Activated CD4-positive, alpha-beta T cell treated with anti-CD3 and anti-CD28 coated beads, Interleukin-2, amount 50 U/mL, for 1 hour (primary cell): Measurements from ENCODE around the gene SUSD3.

ENCODE experiments used
- DNase-seq: peaks from one replicate; pipeline ENCODE4 v3.0.0-alpha.2; 2020

The SUSD3 gene

GRCh38 chr9:93053781-93054331 lies 4.6 kb upstream of the SUSD3 start:
- no peak for DNase-seq

GRCh38 chr9:93054758-93055704 lies 3.5 kb upstream of the SUSD3 start:
- no peak for DNase-seq

GRCh38 chr9:93057042-93057702 lies 1.3 kb upstream of the SUSD3 start:
- no peak for DNase-seq

GRCh38 chr9:93057703-93058354 lies 672 bp upstream of the SUSD3 start:
- DNase-seq, result no peak

- peak; percentile 29 for DNase-seq
Measured at GRCh38 chr9:93059011-93059714, 662 bp downstream of the SUSD3 start.

- DNase-seq, result no peak
Measured at GRCh38 chr9:93059715-93060578, 1.4 kb downstream of the SUSD3 start.

GRCh38 chr9:93060746-93061259 lies 2.3 kb downstream of the SUSD3 start:
- DNase-seq, result no peak

GRCh38 chr9:93061260-93061751 lies 2.8 kb downstream of the SUSD3 start:
- DNase-seq, result no peak

- peak; percentile 37 for DNase-seq
Measured at GRCh38 chr9:93061791-93062763, 3.6 kb downstream of the SUSD3 start.

- peak; percentile 82 for DNase-seq
Measured at GRCh38 chr9:93064392-93065134, 6.1 kb downstream of the SUSD3 start.

- DNase-seq, result no peak
Measured at GRCh38 chr9:93065135-93065720, 6.7 kb downstream of the SUSD3 start.

- no peak for DNase-seq
Measured at GRCh38 chr9:93066978-93067603, 8.6 kb downstream of the SUSD3 start.

- no peak for DNase-seq
Measured at GRCh38 chr9:93068956-93069355, 10.5 kb downstream of the SUSD3 start.

GRCh38 chr9:93071464-93071863 lies 13.0 kb downstream of the SUSD3 start:
- no peak for DNase-seq

- DNase-seq, result no peak
Measured at GRCh38 chr9:93072383-93072795, 13.9 kb downstream of the SUSD3 start.

- DNase-seq, result no peak
Measured at GRCh38 chr9:93076101-93076791, 17.7 kb downstream of the SUSD3 start.

GRCh38 chr9:93076792-93077128 lies 18.3 kb downstream of the SUSD3 start:
- DNase-seq, result no peak

- DNase-seq, result no peak
Measured at GRCh38 chr9:93077367-93077766, 18.9 kb downstream of the SUSD3 start.
